ACC112 (cell line): ENCODE measurements around the gene SMCO1.
"Not testable (repeated sequence)": the region's sequence is repeated elsewhere in the genome, so short reads cannot be mapped to it uniquely, and the experiment has no call there.

Source experiments
- H2AFZ ChIP-seq: fragments of 200-600 bp; sonication (generic); one replicate; pipeline ENCODE4 v1.6.0; 2017; ENCODE audit warnings: antibody characterized with exemption, low read length; ENCODE audit not compliant: unreplicated experiment
- H3K27ac ChIP-seq: fragments of 200-600 bp; sonication (generic); 2 replicates; pipeline ENCODE4 v1.5.1; 2014; ENCODE audit warnings: low read depth, mild to moderate bottlenecking, antibody characterized with exemption, low read length, moderate library complexity
- H3K27me3 ChIP-seq: fragments of 200-600 bp; sonication (generic); 2 replicates; pipeline ENCODE4 v1.6.1; 2014; ENCODE audit warnings: mild to moderate bottlenecking, antibody characterized with exemption, low read length, moderate library complexity, mixed read lengths; ENCODE audit not compliant: insufficient read depth
- H3K36me3 ChIP-seq: fragments of 200-600 bp; sonication (generic); 2 replicates; pipeline ENCODE4 v1.6.1; 2016; ENCODE audit warnings: mild to moderate bottlenecking, antibody characterized with exemption, low read length, moderate library complexity, mixed read lengths; ENCODE audit not compliant: insufficient read depth
- H3K4me1 ChIP-seq: fragments of 200-600 bp; sonication (generic); one replicate; pipeline ENCODE4 v1.6.1; 2016; ENCODE audit warnings: low read length, mixed read lengths; ENCODE audit not compliant: insufficient read depth, unreplicated experiment, control insufficient read depth
- H3K4me3 ChIP-seq: fragments of 200-600 bp; sonication (generic); 2 replicates; pipeline ENCODE4 v1.5.1; 2014; ENCODE audit warnings: mild to moderate bottlenecking, low read depth, low read length
- H3K79me2 ChIP-seq: fragments of 200-600 bp; sonication (generic); one replicate; pipeline ENCODE4 v1.6.0; 2016; ENCODE audit warnings: low read length; ENCODE audit not compliant: control insufficient read depth, unreplicated experiment, insufficient read depth

Gene SMCO1

GRCh38 chr3:196523841-196524240, 8.7 kb upstream of the SMCO1 start:
- Histone ChIP-seq H3K27ac (no peak overlapping the region), H3K27me3 (no peaks in the 10 kb centered on the region), H3K79me2 (no peaks in the 10 kb centered on the region), H3K36me3 (no peaks in the 10 kb centered on the region), H2AFZ (no peak overlapping the region), H3K4me1 (peaks cover 7% of the 10 kb centered on the region), H3K4me3 (no peak overlapping the region)

DNA sequence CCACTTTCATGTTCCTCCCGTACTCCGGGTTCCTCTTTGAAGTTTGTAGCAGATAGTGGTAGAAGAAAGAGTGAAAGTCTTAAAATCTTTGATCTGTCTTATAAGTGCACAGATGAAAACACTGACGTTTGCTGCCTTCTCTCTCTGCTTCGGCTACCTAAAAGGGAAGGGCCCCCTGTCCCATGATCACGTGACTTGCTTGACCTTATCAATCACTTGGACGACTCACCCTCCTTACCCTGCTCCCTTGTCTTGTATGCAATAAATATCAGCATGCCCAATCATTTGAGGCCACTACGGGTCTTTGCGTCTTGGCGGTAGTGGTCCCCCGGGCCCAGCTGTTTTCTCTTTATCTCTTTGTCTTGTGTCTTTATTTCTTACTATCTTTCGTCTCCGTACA, 6.1 kb upstream of the SMCO1 start:
- not testable (repeated sequence) for H3K36me3 ChIP-seq, H2AFZ ChIP-seq, H3K4me1 ChIP-seq

DNA sequence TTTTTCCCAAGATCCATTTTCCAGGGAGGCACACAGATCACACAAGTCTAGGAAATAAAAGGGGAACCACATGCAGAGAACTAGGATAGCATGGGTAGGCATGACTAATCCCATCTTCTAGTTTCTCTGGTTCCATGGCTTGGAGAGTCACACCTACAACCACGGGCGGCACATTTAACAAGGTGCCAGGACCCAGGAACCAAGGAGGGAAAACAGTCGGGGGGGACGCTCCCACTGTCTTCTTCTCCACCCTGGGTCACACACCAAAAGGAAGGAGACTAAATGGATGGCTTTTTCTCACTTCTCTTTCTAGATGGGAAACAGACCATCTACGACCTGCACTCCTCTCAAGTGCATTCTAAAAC, 4.6 kb upstream of the SMCO1 start:
- Histone ChIP-seq H3K27ac (no peak overlapping the region), H3K79me2 (no peaks in the 10 kb centered on the region), H2AFZ (no peak overlapping the region), H3K4me1 (no peaks in the 10 kb centered on the region), H3K36me3 (no peaks in the 10 kb centered on the region), H3K27me3 (no peaks in the 10 kb centered on the region), H3K4me3 (no peak overlapping the region)

More for the DNA sequence above, 6.1 kb upstream of the SMCO1 start:
- H3K27ac ChIP-seq, H3K4me3 ChIP-seq, H3K27me3 ChIP-seq, H3K79me2 ChIP-seq: not testable (repeated sequence)

GRCh38 chr3:196518966-196519717, 4.0 kb upstream of the SMCO1 start:
- Histone ChIP-seq H3K4me1 (no peaks in the 10 kb centered on the region), H3K36me3 (no peaks in the 10 kb centered on the region), H3K79me2 (no peaks in the 10 kb centered on the region), H2AFZ (no peak overlapping the region), H3K27ac (no peak overlapping the region), H3K4me3 (no peak overlapping the region), H3K27me3 (no peaks in the 10 kb centered on the region)

- no peak overlapping the region for H3K27ac ChIP-seq
- no peaks in the 10 kb centered on the region for H3K4me1 ChIP-seq
- no peaks in the 10 kb centered on the region for H3K27me3 ChIP-seq
These were observed 2.8 kb upstream of the SMCO1 start for GRCh38 chr3:196517919-196518318.

DNA sequence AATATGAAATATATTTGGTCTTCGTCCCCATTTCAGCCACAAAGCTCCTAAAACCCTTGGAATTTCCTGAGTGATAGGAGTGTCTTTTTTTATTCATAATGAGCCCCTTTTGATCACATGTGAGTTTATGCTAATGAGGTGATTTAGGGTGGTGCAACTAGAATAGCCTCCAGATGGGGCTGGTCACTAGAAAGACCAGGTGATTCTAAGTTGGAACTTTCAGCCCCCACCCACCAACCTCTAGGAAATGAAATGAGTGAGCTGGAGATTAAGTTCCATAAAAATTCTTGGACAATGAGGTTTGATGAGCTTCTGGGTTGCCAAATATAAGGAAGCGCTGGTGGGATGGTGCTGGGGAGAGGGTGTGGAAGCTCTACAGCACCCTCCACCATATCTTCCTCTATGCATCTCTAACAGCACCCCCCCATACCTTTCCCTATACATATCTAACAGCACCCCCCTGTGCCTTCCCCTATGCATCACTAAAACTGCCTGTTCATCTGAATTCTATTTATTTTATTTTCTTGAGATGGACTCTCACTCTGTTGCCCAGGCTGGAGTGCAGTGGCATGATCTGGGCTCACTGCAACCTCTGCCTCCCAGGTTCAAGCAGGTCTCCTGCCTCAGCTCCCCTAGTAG, 2.1 kb upstream of the SMCO1 start:
- H3K4me3 ChIP-seq: no peak overlapping the region
- no peaks in the 10 kb centered on the region for H3K27me3 ChIP-seq
- no peaks in the 10 kb centered on the region for H3K4me1 ChIP-seq
- H3K36me3 ChIP-seq: no peaks in the 10 kb centered on the region
- no peak overlapping the region for H2AFZ ChIP-seq
- no peak overlapping the region for H3K27ac ChIP-seq
- no peaks in the 10 kb centered on the region for H3K79me2 ChIP-seq

More at GRCh38 chr3:196517919-196518318, 2.8 kb upstream of the SMCO1 start:
- Histone ChIP-seq H3K4me3 (no peak overlapping the region), H2AFZ (no peak overlapping the region), H3K79me2 (no peaks in the 10 kb centered on the region), H3K36me3 (no peaks in the 10 kb centered on the region)

GRCh38 chr3:196514350-196514716, 813 bp downstream of the SMCO1 start:
- Histone ChIP-seq H3K27ac (no peak overlapping the region), H3K36me3 (no peaks in the 10 kb centered on the region), H3K27me3 (no peaks in the 10 kb centered on the region), H3K4me3 (no peak overlapping the region), H3K4me1 (no peaks in the 10 kb centered on the region), H3K79me2 (no peaks in the 10 kb centered on the region), H2AFZ (no peak overlapping the region)

GRCh38 chr3:196513697-196514349, 1.3 kb downstream of the SMCO1 start:
- no peaks in the 10 kb centered on the region for H3K4me1 ChIP-seq
- no peak overlapping the region for H3K27ac ChIP-seq
- no peaks in the 10 kb centered on the region for H3K36me3 ChIP-seq

DNA sequence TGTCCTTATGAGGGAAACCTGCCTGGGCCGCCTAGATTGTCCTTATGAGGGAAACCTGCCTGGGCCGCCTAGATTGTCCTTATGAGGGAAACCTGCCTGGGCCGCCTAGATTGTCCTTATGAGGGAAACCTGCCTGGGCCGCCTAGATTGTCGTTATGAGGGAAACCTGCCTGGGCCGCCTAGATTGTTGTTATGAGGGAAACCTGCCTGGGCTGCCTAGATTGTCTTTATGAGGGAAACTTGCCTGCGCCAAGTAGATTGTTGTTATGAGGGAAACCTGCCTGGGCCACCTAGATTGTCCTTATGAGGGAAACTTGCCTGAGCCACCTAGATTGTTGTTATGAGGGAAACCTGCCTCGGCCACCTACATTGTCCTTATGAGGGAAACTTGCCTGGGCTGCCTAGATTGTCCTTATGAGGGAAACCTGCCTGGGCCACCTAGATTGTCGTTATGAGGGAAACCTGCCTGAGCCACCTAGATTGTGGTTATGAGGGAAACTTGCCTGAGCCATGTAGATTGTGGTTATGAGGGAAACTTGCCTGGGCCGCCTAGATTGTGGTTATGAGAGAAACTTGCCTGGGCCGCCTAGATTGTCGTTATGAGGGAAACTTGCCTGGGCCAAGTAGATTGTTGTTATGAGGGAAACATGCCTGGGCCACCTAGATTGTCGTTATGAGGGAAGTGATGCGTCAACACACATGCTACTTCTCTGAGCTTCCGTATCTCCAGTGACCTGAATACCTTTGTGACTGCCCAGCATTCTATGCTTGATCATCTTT, 3.3 kb downstream of the SMCO1 start:
- H3K27ac ChIP-seq, H2AFZ ChIP-seq, H3K4me3 ChIP-seq, H3K4me1 ChIP-seq, H3K27me3 ChIP-seq, H3K79me2 ChIP-seq, H3K36me3 ChIP-seq: not testable (repeated sequence)

More at GRCh38 chr3:196513697-196514349, 1.3 kb downstream of the SMCO1 start:
- Histone ChIP-seq H2AFZ (no peak overlapping the region), H3K4me3 (no peak overlapping the region), H3K27me3 (no peaks in the 10 kb centered on the region), H3K79me2 (no peaks in the 10 kb centered on the region)

- not testable (repeated sequence) for H3K4me1 ChIP-seq, H3K27ac ChIP-seq, H2AFZ ChIP-seq, H3K4me3 ChIP-seq, H3K36me3 ChIP-seq, H3K79me2 ChIP-seq, H3K27me3 ChIP-seq
These were observed 4.0 kb downstream of the SMCO1 start for GRCh38 chr3:196511108-196511507.
